IMR-90 (cell line): ENCODE measurements around the gene TCF3. TPM values are rescaled to one million over a fixed set of nuclear protein-coding genes. Genes with fewer than 3 reads are reported as not detected.

Source experiments
- ATAC-seq: fragments of 200-7000 bp; cut with Tn5 transposase; 2 replicates; pipeline ENCODE4 v1.9.1; 2020; ENCODE audit warnings: low read depth, mild to moderate bottlenecking, moderate library complexity
- BruUV-seq: library from RNA; stranded (reverse); fragments of 400-500 nt; replicated peaks from 2 replicates; lab custom pipeline; 2021; lab: Mats Ljungman, UMichigan
- CTCF ChIA-PET: fragments of 300-600 bp; formaldehyde crosslinking; extraction: SDS; loops from one replicate; lab custom pipeline; 2021; ENCODE audit warnings: antibody characterized with exemption; lab: Yijun Ruan, JAX
- POLR2A ChIA-PET: fragments of 300-600 bp; sonication (Branson Sonifier 250); formaldehyde crosslinking; loops from one replicate; lab custom pipeline; 2022; ENCODE audit warnings: antibody characterized with exemption; ENCODE audit not compliant: unreplicated experiment; lab: Charles Lee
- DNase-seq: peaks from one replicate; pipeline ENCODE4 v3.0.0; 2013
- H2AFZ ChIP-seq: replicated peaks from 2 replicates; pipeline ENCODE3; 2013; ENCODE audit warnings: low read length, mild to moderate bottlenecking; ENCODE audit not compliant: poor library complexity
- H2AK5ac ChIP-seq: 2 replicates; pipeline ENCODE4 v1.6.1; 2013; ENCODE audit warnings: low read depth, low read length, inconsistent platforms
- H2AK9ac ChIP-seq: replicated peaks from 2 replicates; pipeline ENCODE3; 2013; ENCODE audit warnings: mild to moderate bottlenecking, low read depth, low read length, moderate library complexity; ENCODE audit not compliant: poor library complexity
- H2BK120ac ChIP-seq: 2 replicates; pipeline ENCODE4 v1.6.1; 2013; ENCODE audit warnings: low read depth, low read length, inconsistent platforms
- H2BK15ac ChIP-seq: 3 replicates; pipeline ENCODE4 v1.6.1; 2013; ENCODE audit warnings: low read depth, low read length, inconsistent platforms
- H2BK20ac ChIP-seq: 2 replicates; pipeline ENCODE4 v1.6.1; 2013; ENCODE audit warnings: low read depth, mild to moderate bottlenecking, inconsistent platforms, low read length, moderate library complexity
- H2BK5ac ChIP-seq: 2 replicates; pipeline ENCODE4 v1.6.1; 2013; ENCODE audit warnings: mild to moderate bottlenecking, low read depth, low read length, inconsistent platforms; ENCODE audit not compliant: poor library complexity, severe bottlenecking
- H3K14ac ChIP-seq: replicated peaks from 2 replicates; pipeline ENCODE4 v1.6.1; 2013; ENCODE audit warnings: low read depth, low read length, inconsistent platforms
- H3K18ac ChIP-seq: 2 replicates; pipeline ENCODE4 v1.6.1; 2013; ENCODE audit warnings: low read depth, low read length, control low read depth
- H3K23ac ChIP-seq: 2 replicates; pipeline ENCODE4 v1.6.1; 2013; ENCODE audit warnings: low read depth, low read length, inconsistent platforms
- H3K27ac ChIP-seq: 2 replicates; pipeline ENCODE4 v1.5.1; 2013; ENCODE audit warnings: mild to moderate bottlenecking, control low read depth, low read length; ENCODE audit not compliant: insufficient read depth
- H3K27me3 ChIP-seq: 2 replicates; pipeline ENCODE4 v1.6.1; 2013; ENCODE audit warnings: low read length; ENCODE audit not compliant: control insufficient read depth, insufficient read depth
- H3K36me3 ChIP-seq: 2 replicates; pipeline ENCODE4 v1.6.1; 2013; ENCODE audit warnings: low read length, mixed read lengths; ENCODE audit not compliant: control insufficient read depth, insufficient read depth
- H3K4ac ChIP-seq: 2 replicates; pipeline ENCODE4 v1.6.1; 2013; ENCODE audit warnings: low read depth, low read length, inconsistent platforms
- H3K4me1 ChIP-seq: 2 replicates; pipeline ENCODE4 v1.6.1; 2013; ENCODE audit warnings: low read length, mixed read lengths; ENCODE audit not compliant: control insufficient read depth, insufficient read depth
- H3K4me2 ChIP-seq: 2 replicates; pipeline ENCODE4 v1.6.1; 2013; ENCODE audit warnings: low read depth, mild to moderate bottlenecking, control low read depth, low read length, moderate library complexity
- H3K4me3 ChIP-seq: 2 replicates; pipeline ENCODE4 v1.5.1; 2013; ENCODE audit warnings: low read depth, mild to moderate bottlenecking, control low read depth, low read length, moderate library complexity; ENCODE audit not compliant: insufficient read depth
- H3K56ac ChIP-seq: 2 replicates; pipeline ENCODE4 v1.6.1; 2013; ENCODE audit warnings: low read length, inconsistent platforms; ENCODE audit not compliant: insufficient read depth; ENCODE audit errors: extremely low read depth
- H3K79me1 ChIP-seq, 2 experiments: 2 replicates each; pipeline ENCODE4 v1.6.1; 2013; ENCODE audit warnings: low read length in 2 of 2, inconsistent platforms in 1 of 2, low read depth in 1 of 2
- H3K9ac ChIP-seq: 2 replicates; pipeline ENCODE4 v1.6.1; 2013; ENCODE audit warnings: low read depth, low read length, control low read depth
- H3K9me1 ChIP-seq: 2 replicates; pipeline ENCODE4 v1.6.1; 2013; ENCODE audit warnings: low read length, inconsistent platforms; ENCODE audit not compliant: insufficient read depth
- H3K9me3 ChIP-seq: 2 replicates; pipeline ENCODE4 v1.6.1; 2013; ENCODE audit warnings: low read length; ENCODE audit not compliant: control insufficient read depth, insufficient read depth
- H4K20me1 ChIP-seq: 2 replicates; pipeline ENCODE4 v1.6.1; 2013; ENCODE audit warnings: low read length, inconsistent platforms; ENCODE audit not compliant: insufficient read depth
- H4K5ac ChIP-seq: 2 replicates; pipeline ENCODE4 v1.6.1; 2013; ENCODE audit warnings: mild to moderate bottlenecking, low read depth, low read length, control low read depth
- H4K8ac ChIP-seq, 2 experiments: 2 replicates each; pipeline ENCODE4 v1.6.1; 2013; ENCODE audit warnings: low read depth in 2 of 2, low read length in 2 of 2, control low read depth in 1 of 2, inconsistent platforms in 1 of 2
- H4K91ac ChIP-seq: 2 replicates; pipeline ENCODE4 v1.6.1; 2013; ENCODE audit warnings: low read depth, low read length, inconsistent platforms; ENCODE audit not compliant: insufficient read depth
- CEBPB ChIP-seq: IDR thresholded peaks from 2 replicates; pipeline ENCODE4 v1.6.1; 2012; ENCODE audit warnings: low read depth, low read length, improper control_type of control experiment
- FOS ChIP-seq: fragments of 150-350 bp; IDR thresholded peaks from 2 replicates; pipeline ENCODE4 v1.6.1; 2016; ENCODE audit warnings: low read depth, low read length
- MAFK ChIP-seq: IDR thresholded peaks from 2 replicates; pipeline ENCODE4 v1.6.1; 2012; ENCODE audit warnings: low read depth, low read length, improper control_type of control experiment
- MXI1 ChIP-seq: IDR thresholded peaks from 2 replicates; pipeline ENCODE4 v1.6.1; 2012; ENCODE audit warnings: low read depth, mild to moderate bottlenecking, low read length, moderate library complexity, borderline replicate concordance
- NFE2L2 ChIP-seq: fragments of 150-350 bp; IDR thresholded peaks from 2 replicates; pipeline ENCODE4 v1.6.1; 2016; ENCODE audit warnings: low read depth, mild to moderate bottlenecking, low read length
- POLR2A ChIP-seq: IDR thresholded peaks from 2 replicates; pipeline ENCODE4 v1.6.1; 2012; ENCODE audit warnings: mild to moderate bottlenecking, low read depth, low read length
- RAD21 ChIP-seq: IDR thresholded peaks from 2 replicates; pipeline ENCODE4 v1.6.1; 2012; ENCODE audit warnings: low read length, improper control_type of control experiment
- WGBS, 2 experiments: methylation state at CpG; one replicate each; pipeline versions ENCODE4 v1.1.5 to v1.1.7; 2013; ENCODE audit warnings: missing lambda C conversion rate in 2 of 2; ENCODE audit not compliant: insufficient read length in 1 of 2; ENCODE audit errors: extremely low coverage in 2 of 2; 5-methylcytosine and 5-hydroxymethylcytosine counted together
- dilution Hi-C: fragments of 300-500 bp; cut with HindIII; formaldehyde crosslinking; loops from one replicate; pipeline ENCODE4 v1.14.3; 2018; ENCODE audit warnings: low sequenced_read_pairs; ENCODE audit not compliant: unreplicated experiment
- in situ Hi-C: fragments of 300-500 bp; cut with MboI; formaldehyde crosslinking; loops from 3 replicates; pipeline ENCODE4 v1.14.3; 2019; ENCODE audit warnings: low sequenced_read_pairs, inconsistent platforms, mixed read lengths
- intact Hi-C: fragments of 100-400 bp; cut with micrococcal nuclease; formaldehyde crosslinking; loops from 2 replicates; pipeline ENCODE4 v1.10.0; 2022
- polyA plus RNA-seq, 3 experiments: library from polyadenylated mRNA; depleted of rRNA; stranded (reverse); fragments of >200 nt; gene quantifications; 2 replicates each; pipeline ENCODE4 v1.2.3, GENCODE V29; 2012; ENCODE audit warnings: low replicate concordance in 1 of 3
- total RNA-seq: library from RNA; depleted of rRNA; stranded (reverse); fragments of >200 nt; gene quantifications from 2 replicates; pipeline ENCODE4 v1.2.3, GENCODE V29; 2012

The TCF3 gene
- total and polyA plus RNA-seq, 2 of the 4 experiments (the other 2 are of a cell fraction), result 29.9 to 127 TPM

- TF ChIP-seq CEBPB (no peak), NFE2L2 (no peak), MXI1 (peak; percentile 73; the same call in 1 of the 2 replicates)
Observed at GRCh38 chr19:1605236-1606137, 46.9 kb downstream of the TCF3 start, which contains the start of gene UQCR11 (continued).

DNA sequence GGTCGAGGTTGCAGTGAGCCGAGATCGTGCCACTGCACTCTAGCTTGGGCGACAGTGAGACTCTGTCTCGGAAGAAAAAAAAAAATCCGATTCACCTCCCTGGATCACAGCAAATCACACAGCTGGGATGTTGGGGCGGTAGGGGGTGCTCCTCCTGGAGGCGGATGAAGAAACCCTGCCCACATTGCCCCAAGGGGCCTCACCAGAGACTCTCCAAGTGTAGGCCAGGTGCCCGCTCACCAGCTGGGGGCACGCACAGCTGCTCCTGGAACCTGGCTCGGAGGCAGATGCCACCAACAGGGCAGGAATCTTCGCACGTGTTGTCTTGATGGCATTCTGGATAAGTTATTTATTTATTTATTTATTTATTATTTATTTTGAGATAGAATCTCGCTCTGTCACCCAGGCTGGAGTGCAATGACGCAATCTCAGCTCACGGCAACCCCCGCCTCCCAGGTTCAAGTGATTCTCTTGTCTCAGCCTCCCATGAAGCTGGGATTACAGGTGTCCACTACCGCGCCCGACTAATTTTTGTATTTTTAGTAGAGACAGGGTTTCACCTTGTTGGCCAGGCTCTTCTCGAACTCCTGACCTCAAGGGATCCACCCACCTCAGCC is 50.2 kb downstream of the TCF3 start:
- ChIA-PET POLR2A (no interaction called here), CTCF (no interaction called here)
- Histone ChIP-seq H3K27me3 (no peaks in the 10 kb centered on the region), H2BK120ac (no peak overlapping the region), H3K56ac (no peak overlapping the region), H2BK20ac (no peak overlapping the region), H3K27ac (no peak overlapping the region), H4K91ac (no peak overlapping the region), H3K14ac (no peak overlapping the region), H2AFZ (no peak overlapping the region), H4K20me1 (peaks cover 47% of the 10 kb centered on the region), H3K36me3 (peaks cover 27% of the 10 kb centered on the region), H2AK5ac (no peak overlapping the region), H3K4me3 (no peak overlapping the region), H2AK9ac (no peak overlapping the region), H3K4me1 (peaks cover 2% of the 10 kb centered on the region; the same call in 1 of the 2 replicates), H3K9me3 (no peaks in the 10 kb centered on the region), H2BK15ac (no peak overlapping the region), H2BK5ac (no peak overlapping the region), H3K23ac (no peak overlapping the region), H3K18ac (no peak overlapping the region), H4K8ac (no peak overlapping the region), H3K4ac (no peak overlapping the region), H3K4me2 (no peak overlapping the region), H3K79me1 (peaks cover 6 to 57% of the 10 kb centered on the region in 2 experiments), H3K9ac (no peak overlapping the region), H3K9me1 (0 out of 2 replicates have a peak, but pooled peaks cover 5% of the 10 kb centered on the region), H4K5ac (no peak overlapping the region)
- ATAC-seq (no peak), DNase-seq (no peak)
- WGBS, 2 experiments, result no CpG with 5 or more reads among the region's 21 CpGs
- no peak for TF ChIP-seq POLR2A
- TF ChIP-seq CEBPB, result no peak
- no peak for TF ChIP-seq FOS
- no peak for TF ChIP-seq NFE2L2
- no peak for TF ChIP-seq MXI1
- no peak for TF ChIP-seq MAFK
- no peak for TF ChIP-seq RAD21
- dilution Hi-C loops (no loop called here), in situ Hi-C loops (no loop called here), intact Hi-C loops (loop anchor here (10.0 kb wide), 1 partner anchor 193 kb away; no protein-coding TSS in a partner anchor)
- BruUV-seq, result no TSS peak
